OCI-LY7 (cell line): ENCODE data around the gene LINGO3.

Experiments
- CTCF ChIP-seq: fragments of 200-600 bp; sonication (generic); conservative IDR thresholded peaks from 2 replicates; pipeline ENCODE4 v1.5.1; 2014; ENCODE audit warnings: mild to moderate bottlenecking, antibody characterized with exemption, low read length, moderate library complexity, mixed read lengths
- EZH2phosphoT487 ChIP-seq: fragments of 200-600 bp; sonication (generic); IDR thresholded peaks from 2 replicates; pipeline ENCODE4 v1.6.1; 2018; ENCODE audit warnings: low read depth, borderline replicate concordance, mild to moderate bottlenecking, mixed run types, antibody characterized with exemption, low read length, moderate library complexity, mixed read lengths

GRCh38 chr19:2321565-2322283 is 13.8 kb upstream of the LINGO3 start:
- TF ChIP-seq CTCF (no peak), EZH2phosphoT487 (no peak)
